Dendritic cell treated with granulocyte-macrophage colony-stimulating factor and Interleukin-4, amounts not matched to agents 40 ng/mL and 50 ng/mL, for 4 days (primary cell): ENCODE data around the gene PCCB.
"Not testable (repeated sequence)": the region's sequence is repeated elsewhere in the genome, so short reads cannot be mapped to it uniquely, and the experiment has no call there.

Experiments
- H3K27ac Mint-ChIP-seq: one replicate; pipeline ENCODE4 v1.8.0; 2022; ENCODE audit warnings: mild to moderate bottlenecking, mixed read lengths
- H3K27me3 Mint-ChIP-seq: one replicate; pipeline ENCODE4 v1.8.0; 2022; ENCODE audit warnings: mild to moderate bottlenecking, mixed read lengths
- H3K36me3 Mint-ChIP-seq: one replicate; pipeline ENCODE4 v1.8.0; 2022; ENCODE audit warnings: low read depth, mixed read lengths
- H3K4me1 Mint-ChIP-seq: one replicate; pipeline ENCODE4 v1.8.0; 2022; ENCODE audit warnings: low read depth, mixed read lengths
- H3K4me3 Mint-ChIP-seq: one replicate; pipeline ENCODE4 v1.8.0; 2022; ENCODE audit warnings: mild to moderate bottlenecking, moderate library complexity, mixed read lengths
- H3K9me3 Mint-ChIP-seq: one replicate; pipeline ENCODE4 v1.8.0; 2022; ENCODE audit warnings: mixed read lengths
- intact Hi-C: fragments of 100-400 bp; cut with micrococcal nuclease; formaldehyde crosslinking; loops from one replicate; pipeline ENCODE4 v1.15.0; 2022

Gene PCCB

GRCh38 chr3:136311261-136311660 is 61.1 kb downstream of the PCCB start:
- Mint-ChIP-seq H3K27me3 (no peaks in the 10 kb centered on the region), H3K4me3 (no peak overlapping the region), H3K9me3 (peaks cover 2% of the 10 kb centered on the region), H3K4me1 (no peaks in the 10 kb centered on the region), H3K27ac (no peak overlapping the region), H3K36me3 (peaks cover 27% of the 10 kb centered on the region)
- intact Hi-C loops = no loop called here

GRCh38 chr3:136311968-136312367 is 61.8 kb downstream of the PCCB start:
- Mint-ChIP-seq H3K9me3 (no peaks in the 10 kb centered on the region), H3K36me3 (peaks cover 33% of the 10 kb centered on the region), H3K27me3 (no peaks in the 10 kb centered on the region), H3K4me3 (no peak overlapping the region), H3K4me1 (no peaks in the 10 kb centered on the region), H3K27ac (no peak overlapping the region)
- intact Hi-C loops = no loop called here

GRCh38 chr3:136326316-136326715 is 76.2 kb downstream of the PCCB start:
- intact Hi-C loops = no loop called here
- Mint-ChIP-seq H3K4me3 (no peak overlapping the region), H3K9me3 (peaks cover 24% of the 10 kb centered on the region), H3K27me3 (no peaks in the 10 kb centered on the region), H3K4me1 (no peaks in the 10 kb centered on the region), H3K27ac (no peak overlapping the region), H3K36me3 (peaks cover 92% of the 10 kb centered on the region)

GRCh38 chr3:136327671-136328070 is 77.5 kb downstream of the PCCB start:
- Mint-ChIP-seq H3K9me3 (peaks cover 11% of the 10 kb centered on the region), H3K27me3 (no peaks in the 10 kb centered on the region), H3K4me1 (no peaks in the 10 kb centered on the region), H3K4me3 (no peak overlapping the region), H3K27ac (no peak overlapping the region), H3K36me3 (peaks cover 80% of the 10 kb centered on the region)
- intact Hi-C loops = no loop called here

- intact Hi-C loops = no loop called here
- H3K36me3 Mint-ChIP-seq = peaks cover 80% of the 10 kb centered on the region
- no peak overlapping the region for H3K4me3 Mint-ChIP-seq
- H3K27ac Mint-ChIP-seq = no peak overlapping the region
- H3K27me3 Mint-ChIP-seq = no peaks in the 10 kb centered on the region
- no peaks in the 10 kb centered on the region for H3K4me1 Mint-ChIP-seq
- no peaks in the 10 kb centered on the region for H3K9me3 Mint-ChIP-seq
These were observed 79.5 kb downstream of the PCCB start for GRCh38 chr3:136329593-136329992.

- intact Hi-C loops = no loop called here
- peaks cover 76% of the 10 kb centered on the region for H3K36me3 Mint-ChIP-seq
- H3K4me1 Mint-ChIP-seq = no peaks in the 10 kb centered on the region
- no peaks in the 10 kb centered on the region for H3K9me3 Mint-ChIP-seq
- H3K27ac Mint-ChIP-seq = no peak overlapping the region
- no peak overlapping the region for H3K4me3 Mint-ChIP-seq
- no peaks in the 10 kb centered on the region for H3K27me3 Mint-ChIP-seq
These were observed 80.8 kb downstream of the PCCB start for GRCh38 chr3:136330900-136331299.

GRCh38 chr3:136332302-136332701 is 82.2 kb downstream of the PCCB start:
- H3K9me3 Mint-ChIP-seq = no peaks in the 10 kb centered on the region
- H3K27ac Mint-ChIP-seq = no peak overlapping the region
- peaks cover 76% of the 10 kb centered on the region for H3K36me3 Mint-ChIP-seq
- no peaks in the 10 kb centered on the region for H3K27me3 Mint-ChIP-seq
- H3K4me1 Mint-ChIP-seq = no peaks in the 10 kb centered on the region
- intact Hi-C loops = no loop called here
- no peak overlapping the region for H3K4me3 Mint-ChIP-seq

- H3K4me1 Mint-ChIP-seq = no peaks in the 10 kb centered on the region
- H3K4me3 Mint-ChIP-seq = no peak overlapping the region
- no peak overlapping the region for H3K27ac Mint-ChIP-seq
- H3K9me3 Mint-ChIP-seq = no peaks in the 10 kb centered on the region
- intact Hi-C loops = no loop called here
- peaks cover 75% of the 10 kb centered on the region for H3K36me3 Mint-ChIP-seq
- no peaks in the 10 kb centered on the region for H3K27me3 Mint-ChIP-seq
These were observed 82.6 kb downstream of the PCCB start for GRCh38 chr3:136332776-136333175.

- Mint-ChIP-seq H3K36me3 (peaks cover 75% of the 10 kb centered on the region), H3K9me3 (no peaks in the 10 kb centered on the region), H3K27ac (no peak overlapping the region), H3K4me3 (no peak overlapping the region), H3K4me1 (no peaks in the 10 kb centered on the region), H3K27me3 (no peaks in the 10 kb centered on the region)
- intact Hi-C loops = no loop called here
These were observed 84.1 kb downstream of the PCCB start for GRCh38 chr3:136334209-136334608.

- peaks cover 75% of the 10 kb centered on the region for H3K36me3 Mint-ChIP-seq
- intact Hi-C loops, H3K27ac Mint-ChIP-seq, H3K9me3 Mint-ChIP-seq, H3K4me1 Mint-ChIP-seq, H3K27me3 Mint-ChIP-seq, H3K4me3 Mint-ChIP-seq: not testable (repeated sequence)
These were observed 84.6 kb downstream of the PCCB start for GRCh38 chr3:136334726-136335125.

- Mint-ChIP-seq H3K4me3 (no peak overlapping the region), H3K27ac (no peak overlapping the region), H3K4me1 (no peaks in the 10 kb centered on the region), H3K9me3 (no peaks in the 10 kb centered on the region), H3K27me3 (no peaks in the 10 kb centered on the region), H3K36me3 (peaks cover 85% of the 10 kb centered on the region)
- intact Hi-C loops = no loop called here
These were observed 86.4 kb downstream of the PCCB start for GRCh38 chr3:136336329-136337100.

GRCh38 chr3:136343446-136343845 is 93.3 kb downstream of the PCCB start:
- Mint-ChIP-seq H3K4me1 (no peaks in the 10 kb centered on the region), H3K4me3 (no peak overlapping the region), H3K9me3 (no peaks in the 10 kb centered on the region), H3K36me3 (peaks cover 71% of the 10 kb centered on the region), H3K27ac (no peak overlapping the region), H3K27me3 (no peaks in the 10 kb centered on the region)
- intact Hi-C loops = no loop called here

GRCh38 chr3:136343873-136344555 is 93.9 kb downstream of the PCCB start:
- Mint-ChIP-seq H3K36me3 (peaks cover 71% of the 10 kb centered on the region), H3K9me3 (no peaks in the 10 kb centered on the region), H3K27me3 (no peaks in the 10 kb centered on the region), H3K4me3 (no peak overlapping the region), H3K4me1 (no peaks in the 10 kb centered on the region), H3K27ac (no peak overlapping the region)
- intact Hi-C loops = no loop called here

GRCh38 chr3:136346486-136346885 is 96.3 kb downstream of the PCCB start:
- Mint-ChIP-seq H3K4me1 (no peaks in the 10 kb centered on the region), H3K27me3 (no peaks in the 10 kb centered on the region), H3K4me3 (no peak overlapping the region), H3K27ac (no peak overlapping the region), H3K9me3 (no peaks in the 10 kb centered on the region), H3K36me3 (peaks cover 66% of the 10 kb centered on the region)
- intact Hi-C loops = no loop called here

- no peaks in the 10 kb centered on the region for H3K9me3 Mint-ChIP-seq
- H3K4me1 Mint-ChIP-seq = no peaks in the 10 kb centered on the region
- intact Hi-C loops = no loop called here
- H3K4me3 Mint-ChIP-seq = no peak overlapping the region
- H3K27ac Mint-ChIP-seq = no peak overlapping the region
- peaks cover 58% of the 10 kb centered on the region for H3K36me3 Mint-ChIP-seq
- no peaks in the 10 kb centered on the region for H3K27me3 Mint-ChIP-seq
These were observed 100.0 kb downstream of the PCCB start for GRCh38 chr3:136350132-136350531.
